ENCODE data around the gene KDM6B.

The KDM6B gene

DNA sequence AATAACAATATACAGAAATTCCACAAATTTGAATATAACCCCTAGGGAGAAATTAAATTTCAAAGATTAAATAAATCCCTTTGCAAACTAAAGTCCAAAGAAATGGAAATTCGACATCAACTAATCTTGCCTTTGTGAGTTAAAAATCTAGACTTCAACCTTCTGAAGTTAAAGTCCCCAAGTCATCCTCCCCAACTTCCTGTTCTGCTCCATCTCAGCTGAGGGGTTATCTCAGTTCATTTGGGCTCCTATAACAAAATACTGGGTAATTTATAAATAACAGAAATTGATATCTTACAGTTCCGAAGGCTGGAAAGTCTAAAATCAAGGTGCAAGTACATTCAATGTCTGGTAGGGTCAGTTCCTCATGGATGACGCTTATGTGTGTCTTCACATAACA, 22.8 kb upstream of the KDM6B start:
- DNase-seq (ENCODE audit: extremely low read depth, low read depth), result no peak
- no peak overlapping the region for H3K4me3 ChIP-seq (replicated peaks; ENCODE audit: low read depth, low read length)
- TF ChIP-seq, protein P1, sequence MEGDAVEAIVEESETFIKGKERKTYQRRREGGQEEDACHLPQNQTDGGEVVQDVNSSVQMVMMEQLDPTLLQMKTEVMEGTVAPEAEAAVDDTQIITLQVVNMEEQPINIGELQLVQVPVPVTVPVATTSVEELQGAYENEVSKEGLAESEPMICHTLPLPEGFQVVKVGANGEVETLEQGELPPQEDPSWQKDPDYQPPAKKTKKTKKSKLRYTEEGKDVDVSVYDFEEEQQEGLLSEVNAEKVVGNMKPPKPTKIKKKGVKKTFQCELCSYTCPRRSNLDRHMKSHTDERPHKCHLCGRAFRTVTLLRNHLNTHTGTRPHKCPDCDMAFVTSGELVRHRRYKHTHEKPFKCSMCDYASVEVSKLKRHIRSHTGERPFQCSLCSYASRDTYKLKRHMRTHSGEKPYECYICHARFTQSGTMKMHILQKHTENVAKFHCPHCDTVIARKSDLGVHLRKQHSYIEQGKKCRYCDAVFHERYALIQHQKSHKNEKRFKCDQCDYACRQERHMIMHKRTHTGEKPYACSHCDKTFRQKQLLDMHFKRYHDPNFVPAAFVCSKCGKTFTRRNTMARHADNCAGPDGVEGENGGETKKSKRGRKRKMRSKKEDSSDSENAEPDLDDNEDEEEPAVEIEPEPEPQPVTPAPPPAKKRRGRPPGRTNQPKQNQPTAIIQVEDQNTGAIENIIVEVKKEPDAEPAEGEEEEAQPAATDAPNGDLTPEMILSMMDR (IDR thresholded peaks at IDR 0.05; ENCODE audit: low read depth, low read length, missing control alignments), result no peak

DNA sequence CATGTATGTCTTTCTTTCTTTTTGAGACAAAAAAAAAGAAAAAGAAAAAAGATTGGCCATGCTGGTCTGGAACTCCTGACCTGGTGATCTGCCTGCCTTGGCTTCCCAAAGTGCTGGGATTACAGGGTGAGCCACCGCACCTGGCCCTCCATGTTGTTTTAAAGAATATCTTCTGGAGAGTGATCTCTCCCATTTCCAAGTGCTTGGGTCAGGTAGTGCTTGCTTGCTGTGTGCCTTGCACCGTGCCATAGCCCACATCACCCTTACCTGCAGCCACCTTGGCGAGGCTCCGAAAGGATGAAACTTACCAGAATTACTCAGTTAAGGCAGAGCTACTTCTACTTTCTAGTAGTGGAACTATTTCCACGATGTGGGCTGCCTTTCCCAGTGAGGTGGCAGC, 19.0 kb upstream of the KDM6B start:
- no peak for DNase-seq (ENCODE audit: extremely low read depth, low read depth)
- TF ChIP-seq, protein P1 (IDR thresholded peaks at IDR 0.05; ENCODE audit: low read depth, low read length, missing control alignments), result no peak
- H3K4me3 ChIP-seq (replicated peaks; ENCODE audit: low read depth, low read length), result no peak overlapping the region

DNA sequence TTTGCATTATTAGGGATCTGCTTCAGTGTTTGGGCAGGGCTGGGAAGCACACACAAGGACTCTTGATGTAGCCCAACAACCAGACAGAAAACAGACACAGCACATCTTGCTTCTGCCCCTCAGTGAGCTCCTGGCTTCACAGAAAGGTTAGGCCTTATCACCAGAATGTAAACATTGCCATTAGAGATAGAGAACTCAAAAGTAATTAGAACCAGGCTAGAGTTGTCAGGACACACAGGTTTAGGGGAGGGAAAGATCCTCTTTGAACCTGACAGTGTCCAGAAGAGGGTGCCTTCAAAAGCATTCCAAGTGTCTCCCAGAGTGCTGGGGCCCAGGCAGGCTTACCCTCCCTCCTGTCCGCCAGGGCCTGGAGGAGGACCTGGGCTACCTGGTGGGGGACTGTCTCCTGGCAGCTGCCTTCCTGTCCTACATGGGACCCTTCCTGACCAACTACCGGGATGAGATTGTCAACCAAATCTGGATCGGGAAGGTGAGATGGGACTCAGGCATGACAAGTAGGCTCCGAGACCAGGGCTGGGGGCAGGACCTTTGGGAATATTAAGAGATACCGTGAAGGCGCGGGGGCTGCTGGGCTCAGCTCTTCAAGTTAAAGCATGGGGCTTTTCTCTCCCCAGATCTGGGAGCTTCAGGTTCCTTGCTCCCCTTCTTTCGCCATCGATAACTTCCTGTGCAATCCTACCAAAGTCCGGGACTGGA, 16.9 kb upstream of the KDM6B start:
- TF ChIP-seq, protein P1 (IDR thresholded peaks at IDR 0.05; ENCODE audit: low read depth, low read length, missing control alignments), result no peak
- no peak overlapping the region for H3K4me3 ChIP-seq (replicated peaks; ENCODE audit: low read depth, low read length)
- no peak for DNase-seq (ENCODE audit: extremely low read depth, low read depth)

DNA sequence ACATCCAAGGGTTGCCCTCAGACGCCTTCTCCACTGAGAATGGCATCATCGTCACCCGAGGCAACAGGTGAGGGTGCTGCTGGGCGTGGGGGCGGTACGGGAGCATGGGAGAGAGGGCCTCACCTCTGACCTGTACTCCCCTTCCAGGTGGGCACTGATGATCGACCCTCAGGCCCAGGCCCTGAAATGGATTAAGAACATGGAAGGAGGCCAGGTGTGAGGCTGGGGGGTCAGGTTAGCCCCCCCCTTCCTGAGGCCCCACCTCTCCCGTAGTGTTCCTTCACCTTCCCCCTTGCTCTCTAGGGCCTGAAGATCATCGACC, 16.4 kb upstream of the KDM6B start:
- TF ChIP-seq, protein P1 (IDR thresholded peaks at IDR 0.05; ENCODE audit: low read depth, low read length, missing control alignments), result no peak
- no peak overlapping the region for H3K4me3 ChIP-seq (replicated peaks; ENCODE audit: low read depth, low read length)
- DNase-seq (ENCODE audit: extremely low read depth, low read depth), result no peak

DNA sequence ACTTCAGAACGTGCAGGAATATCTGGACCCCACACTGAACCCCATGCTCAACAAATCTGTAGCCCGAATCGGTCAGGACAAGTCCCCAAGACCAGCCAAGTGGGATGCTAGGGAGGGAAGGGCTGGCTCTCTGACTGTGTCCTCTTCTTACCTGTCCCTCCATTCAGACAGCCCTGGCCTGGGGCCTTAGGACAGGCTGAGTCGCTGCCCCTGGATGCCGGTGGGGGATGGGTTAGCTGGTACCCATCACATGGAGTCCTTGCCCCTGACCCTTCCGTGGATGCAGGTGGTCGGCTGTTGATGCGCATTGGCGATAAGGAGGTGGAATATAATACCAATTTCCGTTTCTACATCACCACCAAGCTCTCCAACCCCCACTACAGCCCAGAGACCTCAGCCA, 16.0 kb upstream of the KDM6B start:
- TF ChIP-seq, protein P1 (IDR thresholded peaks at IDR 0.05; ENCODE audit: low read depth, low read length, missing control alignments), result no peak
- H3K4me3 ChIP-seq (replicated peaks; ENCODE audit: low read depth, low read length), result no peak overlapping the region
- no peak for DNase-seq (ENCODE audit: extremely low read depth, low read depth)

DNA sequence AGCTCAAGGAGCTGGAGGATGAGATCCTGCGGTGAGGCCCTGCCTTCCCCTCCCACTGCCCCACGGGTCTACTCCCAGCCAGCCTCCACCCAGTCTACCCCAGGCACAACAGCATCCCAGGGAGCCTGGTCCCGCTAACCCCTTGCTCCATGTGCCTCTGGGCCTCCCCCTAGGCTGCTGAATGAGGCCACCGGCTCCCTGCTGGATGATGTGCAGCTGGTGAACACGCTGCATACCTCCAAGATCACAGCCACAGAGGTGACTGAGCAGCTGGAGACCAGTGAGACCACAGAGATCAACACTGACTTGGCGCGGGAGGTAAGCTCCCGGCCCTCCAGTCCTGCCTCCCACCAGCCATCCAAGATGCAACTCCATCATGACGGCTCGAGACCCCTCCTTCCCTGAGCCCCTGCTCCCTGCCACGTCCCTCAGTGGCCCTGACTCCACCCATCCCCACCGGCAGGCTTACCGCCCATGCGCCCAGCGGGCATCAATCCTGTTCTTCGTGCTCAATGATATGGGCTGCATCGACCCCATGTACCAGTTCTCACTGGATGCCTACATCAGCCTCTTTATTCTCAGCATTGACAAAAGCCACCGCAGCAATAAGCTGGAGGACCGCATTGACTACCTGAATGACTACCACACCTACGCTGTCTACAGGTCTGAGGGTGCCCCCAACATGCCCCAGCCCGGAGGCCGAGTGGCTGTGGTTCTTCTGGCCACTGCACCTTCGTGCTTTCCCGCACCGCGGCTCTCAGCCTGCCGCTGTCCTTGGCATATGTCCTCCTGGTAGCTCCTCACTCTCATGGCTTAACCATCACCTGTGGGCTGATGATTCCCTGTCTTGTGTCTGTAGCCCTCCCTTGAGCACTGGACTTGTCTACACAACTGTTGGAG, 15.0 kb upstream of the KDM6B start:
- TF ChIP-seq, protein P1 (IDR thresholded peaks at IDR 0.05; ENCODE audit: low read depth, low read length, missing control alignments), result no peak
- no peak overlapping the region for H3K4me3 ChIP-seq (replicated peaks; ENCODE audit: low read depth, low read length)
- no peak for DNase-seq (ENCODE audit: extremely low read depth, low read depth)
